PC-9 (cell line): ENCODE data around the gene CACHD1.

Experiments used
- CTCF ChIP-seq: fragments of 200-600 bp; sonication (generic); conservative IDR thresholded peaks from 2 replicates; pipeline ENCODE4 v1.6.1; 2017; ENCODE audit warnings: mixed run types, antibody characterized with exemption, mild to moderate bottlenecking, moderate library complexity
- EZH2 ChIP-seq: fragments of 200-600 bp; sonication (generic); IDR thresholded peaks from 2 replicates; pipeline ENCODE4 v1.8.0; 2017; ENCODE audit warnings: antibody characterized with exemption, low read depth

GRCh38 chr1:64492424-64492823 lies 22.5 kb downstream of the CACHD1 start:
- TF ChIP-seq CTCF, result no peak
- TF ChIP-seq EZH2, result no peak
